ENCODE results near the gene TPBGL. TPM values are rescaled to one million over a fixed set of nuclear protein-coding genes. Genes with fewer than 3 reads are reported as not detected.

The TPBGL gene, protein sequence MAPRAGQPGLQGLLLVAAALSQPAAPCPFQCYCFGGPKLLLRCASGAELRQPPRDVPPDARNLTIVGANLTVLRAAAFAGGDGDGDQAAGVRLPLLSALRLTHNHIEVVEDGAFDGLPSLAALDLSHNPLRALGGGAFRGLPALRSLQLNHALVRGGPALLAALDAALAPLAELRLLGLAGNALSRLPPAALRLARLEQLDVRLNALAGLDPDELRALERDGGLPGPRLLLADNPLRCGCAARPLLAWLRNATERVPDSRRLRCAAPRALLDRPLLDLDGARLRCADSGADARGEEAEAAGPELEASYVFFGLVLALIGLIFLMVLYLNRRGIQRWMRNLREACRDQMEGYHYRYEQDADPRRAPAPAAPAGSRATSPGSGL
- total RNA-seq, result not detected
- long read RNA-seq, result 0 reads

DNA sequence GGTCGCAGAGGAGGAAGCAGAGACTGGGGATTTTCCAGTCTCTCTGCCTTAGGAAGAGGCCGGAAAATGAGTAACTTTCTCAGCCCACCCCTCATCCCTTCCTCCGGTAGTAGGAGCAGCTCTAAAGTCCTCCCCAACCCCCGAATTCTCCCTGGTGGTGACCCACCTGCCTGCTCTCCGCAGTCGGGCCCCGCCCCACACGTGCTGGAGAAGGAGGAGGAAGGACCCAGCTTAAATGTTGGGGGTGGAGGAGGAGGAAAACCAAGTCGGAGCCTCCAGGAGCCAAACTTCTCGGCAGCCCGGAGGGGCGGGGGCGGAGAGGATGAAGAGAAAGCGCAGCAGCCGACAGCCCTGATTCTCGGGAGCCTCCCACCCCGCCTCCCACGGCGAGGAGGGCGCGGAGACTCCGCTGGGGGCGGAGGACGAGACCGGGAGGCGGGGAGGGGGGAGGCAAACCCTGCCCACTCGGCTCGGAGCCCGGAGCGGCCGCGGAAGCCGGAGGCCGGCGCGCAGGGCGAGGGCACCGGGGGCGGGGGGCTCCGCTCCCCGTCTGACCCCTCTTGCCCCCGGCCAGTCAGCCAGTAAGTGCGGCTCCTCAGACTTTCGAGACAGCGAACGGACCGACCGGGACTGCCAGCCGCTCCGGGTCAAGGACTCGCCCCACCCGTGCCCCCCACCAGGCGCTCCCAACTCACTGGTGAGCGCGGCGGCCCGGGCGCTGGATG, at the start of gene TPBGL:
TPBGL (plus strand) TSS at position 464 of the 725 bp plus-strand sequence. CDS start 276 bp downstream, outside the sequence.
- intact Hi-C loops (cut with micrococcal nuclease), result loop anchor here (10.0 kb wide), 1 partner anchor 216 kb away; no protein-coding TSS in a partner anchor
- DNase-seq (peak; percentile 51), ATAC-seq (peak; percentile 19)

DNA sequence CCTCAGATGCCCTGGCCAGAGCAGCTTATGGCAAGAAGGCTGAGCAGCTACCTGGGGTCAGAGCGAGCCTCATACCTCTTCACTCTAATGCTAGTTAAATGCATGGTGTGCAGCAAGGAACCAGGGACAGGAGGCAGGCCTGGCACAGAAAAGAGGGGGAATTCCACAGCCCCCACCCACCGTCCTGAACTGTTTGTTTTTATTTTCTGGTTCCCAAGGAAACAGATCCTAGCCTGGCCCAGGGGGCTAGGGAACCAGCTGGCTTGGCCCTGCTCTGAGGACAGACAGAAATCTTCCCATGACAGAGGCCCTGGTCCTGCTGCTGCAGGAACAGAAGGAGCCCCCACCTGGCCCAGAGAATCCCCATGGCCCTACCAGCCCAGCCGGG, 49.2 kb upstream of the TPBGL start:
- peak; percentile 7 for ATAC-seq
- no peak for DNase-seq
- intact Hi-C loops (cut with micrococcal nuclease), result loop anchor here (5.0 kb wide), 1 partner anchor 39 kb away; the partner anchor contains the start of gene SLCO2B1

DNA sequence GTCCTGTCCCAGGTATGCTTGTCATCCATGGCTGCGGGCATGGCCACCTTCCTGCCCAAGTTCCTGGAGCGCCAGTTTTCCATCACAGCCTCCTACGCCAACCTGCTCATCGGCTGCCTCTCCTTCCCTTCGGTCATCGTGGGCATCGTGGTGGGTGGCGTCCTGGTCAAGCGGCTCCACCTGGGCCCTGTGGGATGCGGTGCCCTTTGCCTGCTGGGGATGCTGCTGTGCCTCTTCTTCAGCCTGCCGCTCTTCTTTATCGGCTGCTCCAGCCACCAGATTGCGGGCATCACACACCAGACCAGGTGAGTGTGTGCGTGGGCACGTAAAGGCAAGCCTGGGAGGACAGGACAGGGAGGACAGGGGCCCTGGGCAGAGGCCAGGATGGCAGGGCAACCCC, 47.3 kb upstream of the TPBGL start:
- DNase-seq (no peak), ATAC-seq (no peak)
- intact Hi-C loops (cut with micrococcal nuclease), result loop anchor here (5.0 kb wide), 1 partner anchor 41 kb away; the partner anchor contains the start of gene SLCO2B1

DNA sequence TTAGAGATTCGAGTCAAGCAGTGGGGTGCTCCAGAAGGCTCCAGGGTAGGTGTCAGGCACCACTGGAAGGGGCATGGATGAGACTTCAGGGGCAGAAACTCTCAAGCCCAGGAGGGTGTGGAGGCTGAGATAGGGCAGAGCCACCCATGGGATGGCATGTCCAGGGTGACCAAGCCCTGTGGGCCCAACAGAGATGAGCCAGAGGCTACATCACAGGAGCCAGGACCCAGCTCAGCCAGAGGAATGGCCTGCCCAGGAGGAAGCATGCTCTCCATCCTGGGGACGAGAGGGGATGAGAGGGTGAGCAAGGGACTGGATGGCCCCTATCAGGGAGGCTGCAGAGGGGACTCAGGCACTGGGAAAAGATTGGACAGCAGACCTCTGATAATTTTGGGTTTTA, 46.9 kb upstream of the TPBGL start:
- intact Hi-C loops (cut with micrococcal nuclease), result loop anchor here (5.0 kb wide), 1 partner anchor 41 kb away; the partner anchor contains the start of gene SLCO2B1
- no peak for ATAC-seq
- DNase-seq, result no peak

DNA sequence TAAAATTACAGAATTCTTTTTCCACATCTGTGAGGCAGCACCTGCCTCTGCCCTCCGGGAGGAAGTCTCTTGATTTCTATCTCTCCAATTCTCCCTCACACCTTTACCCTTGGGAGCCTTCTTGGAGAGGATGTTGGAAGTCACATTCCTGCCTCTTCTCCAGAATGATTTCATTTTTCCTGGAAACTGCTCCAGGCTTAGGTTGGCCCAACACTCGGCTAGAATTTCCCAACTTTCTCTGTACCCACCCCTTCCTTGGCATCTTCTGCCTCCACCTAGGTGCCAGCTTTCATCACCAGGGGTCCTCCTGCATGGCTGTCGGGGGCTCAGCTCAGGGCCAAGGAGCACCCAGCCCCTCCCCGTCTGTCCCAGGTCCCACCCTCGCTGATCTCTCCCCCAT, 46.4 kb upstream of the TPBGL start:
- DNase-seq (no peak), ATAC-seq (peak; percentile 21)
- intact Hi-C loops (cut with micrococcal nuclease), result loop anchor here (5.0 kb wide), 1 partner anchor 42 kb away; the partner anchor contains the start of gene SLCO2B1

DNA sequence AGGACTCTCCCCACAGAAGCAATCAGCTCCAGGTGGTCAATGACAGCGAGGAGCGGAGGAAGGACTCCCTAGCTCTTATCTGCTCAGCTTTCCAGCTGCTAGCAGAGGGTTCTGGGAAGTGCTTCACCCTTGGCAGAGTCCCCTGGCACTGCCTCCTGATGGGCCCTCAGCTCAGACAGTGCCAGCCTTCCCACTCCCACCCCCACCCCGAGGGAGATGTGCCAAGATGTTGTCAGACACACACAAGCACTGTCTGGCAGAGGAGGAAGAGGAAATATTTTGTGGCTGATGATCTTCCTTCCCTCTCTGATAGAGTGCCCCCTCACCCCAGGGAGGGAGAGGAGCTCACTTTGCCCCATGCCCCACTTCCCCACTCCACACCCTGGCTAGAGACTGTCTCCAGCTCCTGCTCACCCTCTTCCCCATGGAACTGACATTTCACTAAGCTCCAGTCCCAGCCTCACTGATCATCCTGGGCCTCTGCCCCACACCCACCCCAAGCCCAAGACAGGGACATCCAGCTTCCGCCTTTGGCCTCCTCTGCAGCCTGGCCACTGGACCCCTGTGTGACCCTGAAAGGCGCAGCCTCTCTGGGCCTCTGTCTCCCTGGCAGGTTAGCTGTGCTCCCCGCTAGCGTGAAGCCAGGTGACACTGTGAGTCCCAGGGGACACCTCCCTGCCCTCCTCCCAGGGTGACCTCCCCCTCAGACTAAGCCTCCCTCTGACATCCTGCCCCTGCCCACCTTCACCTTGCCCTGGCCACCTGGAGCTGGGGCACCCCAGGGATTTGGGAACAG, 45.2 kb upstream of the TPBGL start:
- intact Hi-C loops (cut with micrococcal nuclease), result no loop called here
- peak; percentile 87 for DNase-seq
- peak; percentile 89 for ATAC-seq

DNA sequence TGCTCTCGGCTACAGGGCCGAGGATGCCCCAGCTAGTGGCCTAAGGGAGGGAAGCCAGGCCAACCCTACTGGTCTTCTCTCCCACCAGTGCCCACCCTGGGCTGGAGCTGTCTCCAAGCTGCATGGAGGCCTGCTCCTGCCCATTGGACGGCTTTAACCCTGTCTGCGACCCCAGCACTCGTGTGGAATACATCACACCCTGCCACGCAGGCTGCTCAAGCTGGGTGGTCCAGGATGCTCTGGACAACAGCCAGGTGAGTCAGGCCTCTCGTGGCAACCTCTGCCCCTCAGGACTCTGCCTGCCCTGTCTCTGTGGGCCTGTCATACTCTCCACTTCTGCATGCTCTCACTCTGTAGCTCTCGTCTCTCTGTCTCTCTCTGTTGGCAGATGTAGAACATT, 44.1 kb upstream of the TPBGL start:
- DNase-seq, result no peak
- ATAC-seq, result no peak
- intact Hi-C loops (cut with micrococcal nuclease), result no loop called here

DNA sequence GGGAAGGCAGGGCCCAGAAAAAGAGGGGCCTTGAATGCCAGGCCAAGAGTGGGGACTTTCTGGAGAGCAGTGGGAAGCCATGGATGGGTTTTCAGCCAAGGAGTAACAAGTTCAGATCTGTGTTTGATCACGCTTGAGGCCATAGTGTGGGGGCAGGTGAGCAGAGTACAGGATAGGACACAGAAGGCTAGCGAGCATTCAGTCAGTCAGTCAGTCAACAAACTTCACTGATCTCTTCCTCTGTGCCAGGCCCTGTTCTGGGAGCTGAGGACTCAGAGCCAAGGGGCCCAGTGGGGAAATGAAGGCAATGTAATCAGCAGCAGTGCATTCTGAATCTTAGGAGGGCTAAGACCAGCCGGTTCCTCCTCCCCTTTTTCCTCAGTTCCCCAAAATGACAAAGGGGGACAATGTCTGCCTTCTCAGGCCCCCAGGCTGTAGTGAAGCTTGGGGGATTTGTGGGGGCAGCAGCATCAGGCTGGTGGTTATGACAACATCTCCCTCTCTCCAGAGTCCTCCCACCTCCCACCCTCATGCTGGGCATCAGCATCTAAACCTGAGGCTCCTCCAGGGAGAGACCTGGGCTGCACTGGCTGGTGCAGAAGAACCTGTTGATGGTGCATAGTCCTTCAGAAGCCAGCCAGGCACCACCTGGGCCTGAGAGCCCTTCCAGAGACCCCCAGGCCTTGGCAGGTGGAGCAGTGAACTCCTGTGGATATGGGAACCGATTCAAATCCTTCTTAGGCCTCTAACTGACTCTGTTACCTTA, 42.9 kb upstream of the TPBGL start:
- no peak for DNase-seq
- intact Hi-C loops (cut with micrococcal nuclease), result no loop called here
- no peak for ATAC-seq

DNA sequence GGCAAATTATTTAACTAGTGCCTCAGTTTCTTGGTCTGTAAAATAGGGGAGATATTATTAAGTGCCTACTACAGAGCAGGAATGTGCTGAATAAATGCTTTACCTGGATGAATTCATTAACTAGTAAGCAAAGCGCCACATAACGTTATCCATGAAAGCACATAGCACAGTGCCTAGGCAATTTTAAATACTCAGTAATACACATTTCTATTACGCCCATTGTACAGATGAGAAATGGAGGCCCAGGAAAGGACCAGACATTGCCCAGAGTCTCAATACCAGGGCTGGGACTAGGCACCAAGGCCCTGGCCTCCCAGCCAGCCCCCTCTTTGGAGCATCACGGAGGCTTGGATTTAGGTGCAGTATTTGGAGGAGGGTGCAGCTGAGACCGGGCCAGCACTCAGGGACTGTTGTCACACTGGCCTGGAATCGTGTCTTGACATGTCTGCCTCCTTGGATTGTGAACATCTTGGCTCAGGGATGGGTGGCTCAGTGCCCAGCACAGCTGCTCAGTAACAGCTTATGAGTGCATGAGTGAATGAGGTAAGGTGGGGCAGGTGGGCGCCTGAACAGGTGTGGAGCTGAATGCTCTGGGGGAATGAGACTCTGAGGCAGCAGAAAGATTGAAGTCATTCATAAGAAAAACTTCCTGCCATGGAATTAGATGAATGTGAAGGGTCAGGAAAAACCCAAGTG, 42.1 kb upstream of the TPBGL start:
- no peak for DNase-seq
- intact Hi-C loops (cut with micrococcal nuclease), result no loop called here
- ATAC-seq, result no peak

DNA sequence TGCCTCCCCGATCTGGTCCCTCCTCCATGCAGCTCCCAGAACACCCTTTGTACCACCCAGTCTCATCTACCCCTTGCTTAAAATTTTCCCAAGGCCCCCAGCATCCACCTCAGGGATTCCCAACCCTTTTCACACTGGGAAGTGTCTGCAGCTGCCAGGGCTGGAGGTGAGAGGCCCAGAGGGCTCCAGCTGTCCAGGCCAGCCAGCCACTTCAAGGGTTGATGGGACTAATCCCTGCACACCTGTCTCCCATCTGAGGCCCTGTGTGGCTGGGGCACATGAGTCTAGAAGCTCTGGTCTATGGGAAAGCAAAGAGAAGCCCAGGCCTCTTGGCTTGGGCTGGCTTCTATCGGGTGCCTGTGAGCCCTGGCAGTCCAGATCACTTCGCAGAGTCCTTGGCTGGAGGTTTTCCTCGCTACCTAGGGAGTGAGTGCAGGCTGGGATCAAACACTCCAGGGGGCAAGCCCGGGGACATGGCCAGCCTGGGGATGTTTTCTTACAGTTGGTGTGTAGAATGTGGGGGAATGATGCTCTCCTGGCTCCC, 41.1 kb upstream of the TPBGL start:
- intact Hi-C loops (cut with micrococcal nuclease), result no loop called here
- ATAC-seq, result no peak
- no peak for DNase-seq

DNA sequence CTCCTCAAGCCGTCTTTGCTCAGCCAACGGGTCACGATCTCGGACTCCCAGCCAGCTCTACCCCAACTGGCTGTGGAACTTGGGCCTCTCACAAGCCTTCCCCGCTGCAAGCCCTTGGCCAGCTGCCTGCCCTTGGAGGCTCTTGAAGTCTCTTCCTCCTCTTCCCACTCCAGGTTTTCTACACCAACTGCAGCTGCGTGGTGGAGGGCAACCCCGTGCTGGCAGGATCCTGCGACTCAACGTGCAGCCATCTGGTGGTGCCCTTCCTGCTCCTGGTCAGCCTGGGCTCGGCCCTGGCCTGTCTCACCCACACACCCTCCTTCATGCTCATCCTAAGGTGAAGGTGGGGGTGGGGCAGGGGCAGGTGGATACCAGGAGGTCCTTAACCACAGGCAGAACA, 40.5 kb upstream of the TPBGL start:
- intact Hi-C loops (cut with micrococcal nuclease), result no loop called here
- peak; percentile 79 for DNase-seq

DNA sequence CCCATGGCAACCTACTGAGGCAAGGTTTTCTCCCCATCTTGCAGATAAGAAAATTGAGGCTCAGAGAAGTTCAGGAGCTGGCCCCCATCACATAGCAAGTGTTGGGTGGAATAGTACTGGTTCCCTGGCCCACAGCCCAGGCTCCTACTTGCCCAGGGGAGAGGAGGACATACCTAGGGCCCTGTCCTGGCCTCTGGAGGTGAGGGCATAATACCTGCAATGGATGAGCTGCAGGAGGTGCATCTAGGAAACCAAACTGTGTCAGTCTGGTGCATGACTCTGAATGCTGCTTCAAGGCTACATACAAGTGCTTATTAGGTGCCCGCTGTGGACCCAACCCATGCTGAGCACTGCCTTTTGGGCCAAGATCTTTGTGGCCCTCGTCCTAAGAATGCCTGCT, 40.0 kb upstream of the TPBGL start:
- DNase-seq, result no peak
- intact Hi-C loops (cut with micrococcal nuclease), result no loop called here
- ATAC-seq, result no peak

More for the DNA sequence above, 40.5 kb upstream of the TPBGL start:
- peak; percentile 2 for ATAC-seq

DNA sequence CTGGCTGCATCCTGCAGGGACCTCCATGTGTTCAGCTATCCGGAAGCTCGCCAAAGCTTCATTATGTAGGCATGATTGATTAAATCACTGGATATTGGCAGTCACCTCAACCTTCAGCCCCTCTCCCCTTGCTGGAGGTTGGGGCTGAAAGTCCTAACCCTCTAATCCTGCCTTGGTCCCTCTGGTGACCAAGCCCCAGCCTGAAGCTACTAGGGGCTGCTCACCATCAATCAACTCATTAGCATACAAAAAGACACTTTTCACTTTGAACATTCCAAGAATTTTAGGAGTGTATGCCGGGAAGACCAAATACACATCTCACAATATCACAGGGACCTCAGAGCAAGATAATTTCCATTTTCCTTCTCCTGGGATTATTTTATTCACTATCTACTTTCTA, 38.8 kb upstream of the TPBGL start:
- ATAC-seq (no peak), DNase-seq (no peak)
- intact Hi-C loops (cut with micrococcal nuclease), result no loop called here

DNA sequence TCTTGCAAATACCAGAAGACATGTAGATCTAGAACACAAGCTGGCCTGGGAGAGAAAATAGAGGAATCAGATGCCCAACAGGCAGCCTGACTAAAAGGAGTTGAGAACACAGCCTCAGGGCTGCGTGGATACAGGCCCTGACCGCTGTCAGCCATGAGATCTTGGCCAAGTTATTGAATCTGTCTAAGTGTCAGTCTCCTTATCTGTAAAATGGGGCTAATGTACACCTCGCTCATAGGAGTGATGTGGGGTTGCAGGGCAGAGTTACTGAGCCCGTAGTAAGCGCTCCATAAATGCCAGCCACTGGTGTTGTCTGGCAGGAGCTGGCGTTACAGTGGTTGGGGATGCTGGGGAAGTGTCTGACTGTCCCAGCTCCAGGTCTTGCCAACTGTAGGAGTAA, 38.4 kb upstream of the TPBGL start:
- ATAC-seq (no peak), DNase-seq (no peak)
- intact Hi-C loops (cut with micrococcal nuclease), result no loop called here

DNA sequence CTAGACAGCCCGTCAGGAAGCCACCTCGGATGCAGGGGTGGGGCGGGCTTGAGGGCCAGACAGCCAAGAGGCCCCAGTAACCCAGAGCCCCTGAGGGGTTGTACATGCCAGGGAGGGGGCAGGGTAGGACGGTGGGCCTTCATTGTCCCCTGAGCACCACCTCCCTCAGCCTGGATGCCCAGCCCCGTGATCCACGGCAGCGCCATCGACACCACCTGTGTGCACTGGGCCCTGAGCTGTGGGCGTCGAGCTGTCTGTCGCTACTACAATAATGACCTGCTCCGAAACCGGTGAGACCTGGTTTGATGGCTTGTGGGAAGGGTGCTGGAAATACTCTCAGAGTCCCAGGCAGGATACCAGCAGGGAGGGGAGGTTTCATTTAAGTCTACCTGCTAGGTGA, 37.4 kb upstream of the TPBGL start:
- intact Hi-C loops (cut with micrococcal nuclease), result no loop called here
- ATAC-seq (no peak), DNase-seq (no peak)

DNA sequence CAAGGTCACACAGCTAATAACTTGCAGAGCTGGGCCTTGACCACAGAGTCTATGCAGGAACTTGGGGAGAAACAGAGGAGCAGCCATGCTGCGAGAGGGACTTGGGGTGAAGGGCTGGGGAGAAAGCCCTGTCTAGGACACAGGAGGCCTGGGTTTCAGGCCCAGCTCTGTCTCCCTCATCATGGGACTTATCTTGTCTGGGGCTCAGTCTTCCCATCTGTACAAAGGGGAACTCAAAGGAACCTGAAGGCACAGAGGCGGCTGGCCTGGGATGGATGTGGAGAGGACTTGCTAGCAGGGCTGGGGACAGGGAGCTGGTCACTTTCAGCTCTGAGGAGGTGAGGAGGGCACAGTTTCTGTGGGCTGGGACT, 36.9 kb upstream of the TPBGL start:
- DNase-seq, result no peak
- ATAC-seq, result no peak
- intact Hi-C loops (cut with micrococcal nuclease), result no loop called here

DNA sequence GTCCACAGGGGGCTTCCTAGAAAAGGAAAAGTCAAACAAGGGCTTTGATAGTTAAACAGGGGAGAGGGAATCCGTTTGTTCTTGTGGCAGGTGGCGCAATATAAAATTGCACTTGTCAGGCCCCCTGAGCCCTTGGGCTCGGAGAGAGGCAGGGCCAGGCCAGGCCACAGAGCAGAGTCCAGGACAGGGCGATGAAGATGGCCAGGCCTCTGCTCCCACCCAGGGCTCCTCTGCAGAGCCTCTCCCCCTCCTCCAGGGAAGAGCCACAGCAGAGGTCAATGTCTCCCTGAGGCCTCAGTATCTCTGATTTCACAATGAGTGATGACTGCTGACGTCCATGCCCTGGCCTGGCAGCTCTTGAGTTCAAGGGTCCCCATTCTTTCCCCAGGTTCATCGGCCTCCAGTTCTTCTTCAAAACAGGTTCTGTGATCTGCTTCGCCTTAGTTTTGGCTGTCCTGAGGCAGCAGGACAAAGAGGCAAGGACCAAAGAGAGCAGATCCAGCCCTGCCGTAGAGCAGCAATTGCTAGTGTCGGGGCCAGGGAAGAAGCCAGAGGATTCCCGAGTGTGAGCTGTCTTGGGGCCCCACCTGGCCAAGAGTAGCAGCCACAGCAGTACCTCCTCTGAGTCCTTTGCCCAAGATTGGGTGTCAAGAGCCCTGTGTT, 36.4 kb upstream of the TPBGL start:
- peak; percentile 11 for ATAC-seq
- DNase-seq, result no peak
- intact Hi-C loops (cut with micrococcal nuclease), result no loop called here

Measured in left ventricle myocardium superior (tissue), 1 donor.